HL-60 (cell line): ENCODE measurements around the gene NFIA.

Source experiments
- POLR2AphosphoS5 ChIP-seq: IDR thresholded peaks from 2 replicates; pipeline ENCODE4 v1.6.1; 2012; ENCODE audit warnings: low read depth
- SPI1 ChIP-seq: IDR thresholded peaks from 2 replicates; pipeline ENCODE4 v1.6.1; 2012; ENCODE audit warnings: low read depth, mild to moderate bottlenecking, borderline replicate concordance
- TF ChIP-seq, protein P1 (sequence below): IDR thresholded peaks from one replicate; pipeline ENCODE4 v1.5.1; 2011; ENCODE audit warnings: low read length, control low read depth, inconsistent platforms; ENCODE audit not compliant: insufficient read depth
- TF ChIP-seq, protein P2 (sequence below): IDR thresholded peaks from 2 replicates; pipeline ENCODE4 v1.6.1; 2012; ENCODE audit warnings: low read depth; ENCODE audit not compliant: insufficient replicate concordance

DNA sequence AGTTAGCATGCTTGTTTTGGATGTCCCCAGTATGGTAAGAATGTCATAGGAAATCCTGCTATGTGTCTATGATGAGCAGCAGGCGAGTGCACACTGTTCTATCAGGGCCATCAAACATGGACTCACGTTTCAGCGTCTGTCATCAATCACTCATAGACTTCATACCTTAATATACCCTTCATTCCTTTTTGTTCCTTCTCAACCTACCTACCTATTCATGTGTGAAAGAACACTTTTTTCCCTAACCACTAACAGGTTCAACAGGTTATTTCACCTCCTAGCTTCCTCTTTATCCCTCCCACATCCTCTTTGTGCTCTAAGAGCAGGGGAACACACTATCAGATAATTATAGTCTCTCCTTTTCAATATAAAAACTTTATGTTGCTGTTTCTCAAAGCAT, 342.0 kb downstream of the NFIA start:
- TF ChIP-seq, protein P1, sequence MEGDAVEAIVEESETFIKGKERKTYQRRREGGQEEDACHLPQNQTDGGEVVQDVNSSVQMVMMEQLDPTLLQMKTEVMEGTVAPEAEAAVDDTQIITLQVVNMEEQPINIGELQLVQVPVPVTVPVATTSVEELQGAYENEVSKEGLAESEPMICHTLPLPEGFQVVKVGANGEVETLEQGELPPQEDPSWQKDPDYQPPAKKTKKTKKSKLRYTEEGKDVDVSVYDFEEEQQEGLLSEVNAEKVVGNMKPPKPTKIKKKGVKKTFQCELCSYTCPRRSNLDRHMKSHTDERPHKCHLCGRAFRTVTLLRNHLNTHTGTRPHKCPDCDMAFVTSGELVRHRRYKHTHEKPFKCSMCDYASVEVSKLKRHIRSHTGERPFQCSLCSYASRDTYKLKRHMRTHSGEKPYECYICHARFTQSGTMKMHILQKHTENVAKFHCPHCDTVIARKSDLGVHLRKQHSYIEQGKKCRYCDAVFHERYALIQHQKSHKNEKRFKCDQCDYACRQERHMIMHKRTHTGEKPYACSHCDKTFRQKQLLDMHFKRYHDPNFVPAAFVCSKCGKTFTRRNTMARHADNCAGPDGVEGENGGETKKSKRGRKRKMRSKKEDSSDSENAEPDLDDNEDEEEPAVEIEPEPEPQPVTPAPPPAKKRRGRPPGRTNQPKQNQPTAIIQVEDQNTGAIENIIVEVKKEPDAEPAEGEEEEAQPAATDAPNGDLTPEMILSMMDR, result no peak
- TF ChIP-seq, protein P2, sequence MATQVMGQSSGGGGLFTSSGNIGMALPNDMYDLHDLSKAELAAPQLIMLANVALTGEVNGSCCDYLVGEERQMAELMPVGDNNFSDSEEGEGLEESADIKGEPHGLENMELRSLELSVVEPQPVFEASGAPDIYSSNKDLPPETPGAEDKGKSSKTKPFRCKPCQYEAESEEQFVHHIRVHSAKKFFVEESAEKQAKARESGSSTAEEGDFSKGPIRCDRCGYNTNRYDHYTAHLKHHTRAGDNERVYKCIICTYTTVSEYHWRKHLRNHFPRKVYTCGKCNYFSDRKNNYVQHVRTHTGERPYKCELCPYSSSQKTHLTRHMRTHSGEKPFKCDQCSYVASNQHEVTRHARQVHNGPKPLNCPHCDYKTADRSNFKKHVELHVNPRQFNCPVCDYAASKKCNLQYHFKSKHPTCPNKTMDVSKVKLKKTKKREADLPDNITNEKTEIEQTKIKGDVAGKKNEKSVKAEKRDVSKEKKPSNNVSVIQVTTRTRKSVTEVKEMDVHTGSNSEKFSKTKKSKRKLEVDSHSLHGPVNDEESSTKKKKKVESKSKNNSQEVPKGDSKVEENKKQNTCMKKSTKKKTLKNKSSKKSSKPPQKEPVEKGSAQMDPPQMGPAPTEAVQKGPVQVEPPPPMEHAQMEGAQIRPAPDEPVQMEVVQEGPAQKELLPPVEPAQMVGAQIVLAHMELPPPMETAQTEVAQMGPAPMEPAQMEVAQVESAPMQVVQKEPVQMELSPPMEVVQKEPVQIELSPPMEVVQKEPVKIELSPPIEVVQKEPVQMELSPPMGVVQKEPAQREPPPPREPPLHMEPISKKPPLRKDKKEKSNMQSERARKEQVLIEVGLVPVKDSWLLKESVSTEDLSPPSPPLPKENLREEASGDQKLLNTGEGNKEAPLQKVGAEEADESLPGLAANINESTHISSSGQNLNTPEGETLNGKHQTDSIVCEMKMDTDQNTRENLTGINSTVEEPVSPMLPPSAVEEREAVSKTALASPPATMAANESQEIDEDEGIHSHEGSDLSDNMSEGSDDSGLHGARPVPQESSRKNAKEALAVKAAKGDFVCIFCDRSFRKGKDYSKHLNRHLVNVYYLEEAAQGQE, result no peak
- TF ChIP-seq POLR2AphosphoS5, result no peak
- no peak for TF ChIP-seq SPI1
